GM12873 (cell line): ENCODE results near the gene SLCO3A1.

Source experiments
- TF ChIP-seq, protein P1 (sequence below): IDR thresholded peaks from 2 replicates; pipeline ENCODE4 v1.5.1; 2012; ENCODE audit warnings: low read depth, mild to moderate bottlenecking, moderate library complexity, low read length, control low read depth; ENCODE audit not compliant: insufficient read depth; ENCODE audit errors: missing control alignments

SLCO3A1 gene

DNA sequence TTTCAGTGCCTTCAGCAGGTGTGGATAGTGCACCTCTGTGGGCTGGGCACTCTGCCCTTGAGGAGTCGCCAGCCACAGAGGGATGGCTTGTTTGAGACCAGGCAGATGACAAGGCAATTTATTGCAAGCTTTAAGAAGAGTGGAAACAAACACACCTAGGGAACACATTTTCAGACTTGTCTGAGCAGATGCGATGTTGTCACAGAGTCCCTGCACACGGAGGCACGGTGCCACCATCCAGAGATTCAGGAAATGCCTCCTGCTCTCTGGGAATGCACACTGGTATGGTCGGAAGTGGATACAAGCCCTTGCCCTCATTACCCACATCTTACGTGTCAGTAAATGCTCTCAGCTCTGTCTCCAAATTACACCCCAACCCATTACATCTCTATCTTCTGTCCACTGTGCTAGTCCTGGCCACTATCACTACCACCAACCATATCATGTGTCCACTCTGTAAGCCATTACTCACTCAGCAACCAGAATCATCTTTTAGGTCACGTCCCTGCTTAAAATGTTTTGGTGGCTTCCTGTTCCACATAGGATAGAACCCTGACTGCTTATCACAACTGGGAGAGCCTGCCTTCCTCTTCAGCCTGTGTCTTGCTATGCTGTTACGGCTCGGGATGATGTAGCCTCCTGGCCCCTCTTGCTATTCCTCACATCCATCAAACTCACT lies 196.9 kb downstream of the SLCO3A1 start:
- TF ChIP-seq, protein P1, sequence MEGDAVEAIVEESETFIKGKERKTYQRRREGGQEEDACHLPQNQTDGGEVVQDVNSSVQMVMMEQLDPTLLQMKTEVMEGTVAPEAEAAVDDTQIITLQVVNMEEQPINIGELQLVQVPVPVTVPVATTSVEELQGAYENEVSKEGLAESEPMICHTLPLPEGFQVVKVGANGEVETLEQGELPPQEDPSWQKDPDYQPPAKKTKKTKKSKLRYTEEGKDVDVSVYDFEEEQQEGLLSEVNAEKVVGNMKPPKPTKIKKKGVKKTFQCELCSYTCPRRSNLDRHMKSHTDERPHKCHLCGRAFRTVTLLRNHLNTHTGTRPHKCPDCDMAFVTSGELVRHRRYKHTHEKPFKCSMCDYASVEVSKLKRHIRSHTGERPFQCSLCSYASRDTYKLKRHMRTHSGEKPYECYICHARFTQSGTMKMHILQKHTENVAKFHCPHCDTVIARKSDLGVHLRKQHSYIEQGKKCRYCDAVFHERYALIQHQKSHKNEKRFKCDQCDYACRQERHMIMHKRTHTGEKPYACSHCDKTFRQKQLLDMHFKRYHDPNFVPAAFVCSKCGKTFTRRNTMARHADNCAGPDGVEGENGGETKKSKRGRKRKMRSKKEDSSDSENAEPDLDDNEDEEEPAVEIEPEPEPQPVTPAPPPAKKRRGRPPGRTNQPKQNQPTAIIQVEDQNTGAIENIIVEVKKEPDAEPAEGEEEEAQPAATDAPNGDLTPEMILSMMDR: no peak

DNA sequence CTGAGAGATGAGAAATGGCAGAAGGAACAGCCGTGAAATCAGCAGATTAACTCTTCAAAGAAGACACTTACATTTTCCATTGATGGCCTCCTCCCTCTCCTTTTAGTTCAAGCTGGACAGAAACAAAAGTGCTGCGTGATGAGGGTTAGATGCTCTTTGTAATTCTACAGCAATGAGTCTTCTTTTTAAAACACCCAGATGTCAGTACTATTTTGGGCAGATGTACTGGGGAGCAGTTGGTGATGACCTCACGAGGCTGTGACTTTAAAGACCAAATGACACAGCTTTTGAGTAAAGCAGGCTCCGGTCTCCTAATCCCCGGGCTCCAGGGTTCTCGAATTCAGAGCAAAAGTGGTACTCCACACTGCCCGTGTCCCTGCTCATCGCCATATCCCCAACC lies 198.2 kb downstream of the SLCO3A1 start:
- TF ChIP-seq, protein P1: no peak

DNA sequence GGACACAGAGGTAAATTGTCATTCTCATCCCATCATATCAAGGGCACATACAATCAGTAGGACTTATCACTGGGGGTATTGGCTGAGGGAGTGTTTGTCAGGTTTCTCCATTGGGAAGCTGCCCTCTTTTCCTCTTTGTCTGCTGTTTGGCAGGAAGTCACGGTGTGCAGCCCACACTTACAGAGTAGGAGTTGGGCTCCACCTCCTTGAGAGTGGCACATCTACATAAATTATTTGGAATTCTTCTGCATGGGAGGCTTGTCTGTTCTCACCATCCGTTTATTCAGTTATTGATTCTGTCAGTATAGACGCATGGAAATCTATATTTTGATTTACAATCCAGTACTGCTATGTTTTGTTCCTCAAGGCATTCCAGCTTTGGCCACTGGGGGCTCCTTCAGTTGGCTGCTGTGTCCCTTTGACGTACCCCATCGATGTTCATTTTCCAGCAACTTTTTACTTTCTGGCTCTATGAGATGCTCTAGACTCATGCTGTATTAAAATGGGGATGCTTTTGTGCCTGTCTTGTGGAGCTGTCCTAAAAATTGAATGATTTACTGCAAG lies 200.3 kb downstream of the SLCO3A1 start:
- TF ChIP-seq, protein P1: peak; percentile 44

DNA sequence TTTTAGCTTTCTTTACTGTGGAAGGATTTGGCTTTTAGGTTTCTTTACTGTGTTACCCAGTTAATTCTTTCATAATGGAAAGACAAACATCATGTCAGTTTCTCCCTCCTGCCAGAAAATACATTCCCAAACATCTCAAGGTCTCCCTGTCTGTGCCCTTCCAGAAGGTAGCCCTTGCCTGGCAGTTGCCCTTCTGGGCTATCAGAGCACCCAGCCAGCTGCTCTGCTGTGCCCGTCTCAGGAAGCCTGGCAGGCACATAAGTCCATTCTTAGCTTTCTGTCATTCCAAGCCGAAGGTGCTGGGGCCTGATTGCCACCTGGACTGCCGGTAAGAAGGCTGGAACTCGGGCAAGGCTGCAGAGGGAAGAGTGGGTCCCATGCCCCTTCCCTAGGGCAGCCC lies 203.4 kb downstream of the SLCO3A1 start:
- TF ChIP-seq, protein P1: no peak

DNA sequence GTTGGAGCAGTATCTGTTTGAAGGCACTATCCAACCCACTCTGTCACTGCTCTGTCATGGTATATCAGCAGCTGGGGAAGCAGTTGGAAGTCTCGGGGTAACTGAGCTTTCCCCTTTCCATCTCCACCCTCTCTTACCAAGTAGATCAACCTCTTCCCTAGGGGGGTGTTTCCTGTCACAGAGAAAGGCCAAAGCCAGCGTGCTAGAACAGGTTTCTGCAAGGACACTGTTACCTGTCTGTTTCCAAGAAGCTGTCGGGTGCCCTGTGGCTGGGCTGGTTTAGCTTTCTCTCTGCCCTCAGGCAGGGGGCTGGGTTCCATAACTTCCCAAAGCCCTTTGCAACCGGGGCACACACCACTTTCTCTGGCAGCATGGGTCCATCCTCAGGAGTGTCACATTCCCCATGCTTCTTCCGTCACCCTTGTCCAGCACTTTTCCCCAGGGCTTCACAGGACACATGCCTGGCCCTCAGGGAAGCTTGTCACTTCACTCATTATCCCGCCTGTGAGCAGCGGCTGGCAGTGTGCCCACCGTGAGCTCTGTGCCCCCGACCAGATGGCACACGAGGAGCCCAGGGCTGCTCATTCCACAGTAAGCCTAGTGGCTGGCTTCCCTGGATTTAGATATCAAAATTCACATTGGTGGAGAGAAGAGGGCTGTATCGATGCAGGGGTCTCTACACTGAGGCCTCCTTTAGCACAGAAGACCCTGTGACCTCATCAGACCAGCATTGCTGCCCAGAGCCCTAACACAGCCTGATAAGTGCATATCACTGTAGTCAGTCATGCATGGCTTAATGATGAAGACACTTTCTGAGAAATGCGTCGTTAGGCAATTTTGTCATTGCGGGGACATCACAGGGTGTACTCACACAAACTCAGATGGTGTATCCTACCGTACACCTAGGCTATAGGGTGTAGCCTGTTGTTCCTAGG lies 205.8 kb downstream of the SLCO3A1 start:
- TF ChIP-seq, protein P1: no peak

DNA sequence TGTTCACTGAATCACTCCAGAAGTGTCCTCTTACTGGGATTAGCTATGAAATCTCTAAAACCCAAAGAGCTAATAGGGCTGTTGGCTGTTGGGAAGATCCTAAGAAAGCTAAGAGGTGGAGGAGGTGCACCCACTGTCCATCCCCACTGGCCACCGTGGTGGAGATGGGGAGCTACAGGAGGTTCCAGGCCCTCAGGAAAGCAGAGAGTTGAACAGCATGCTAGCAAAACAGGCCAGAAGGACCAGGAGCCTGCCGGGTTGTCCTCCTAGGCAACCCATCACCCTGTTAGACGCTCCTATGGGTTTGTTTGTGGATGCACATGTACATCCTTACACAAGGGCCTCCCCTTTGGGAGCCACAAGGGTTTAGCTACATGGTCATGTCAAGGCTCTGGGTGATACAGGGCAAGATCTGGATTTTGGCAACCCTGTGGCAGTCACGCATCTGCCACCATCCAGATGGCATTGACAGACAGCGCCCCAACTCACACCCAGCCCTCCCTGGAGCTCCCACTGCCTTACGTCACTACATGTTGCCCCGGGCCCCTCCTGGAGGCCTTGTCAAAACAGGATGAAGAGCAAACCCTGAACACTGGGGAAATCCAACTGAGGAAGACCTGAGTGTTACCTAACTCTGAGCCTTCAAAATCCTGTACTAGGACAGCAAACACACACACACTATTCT lies 208.1 kb downstream of the SLCO3A1 start:
- TF ChIP-seq, protein P1: no peak

DNA sequence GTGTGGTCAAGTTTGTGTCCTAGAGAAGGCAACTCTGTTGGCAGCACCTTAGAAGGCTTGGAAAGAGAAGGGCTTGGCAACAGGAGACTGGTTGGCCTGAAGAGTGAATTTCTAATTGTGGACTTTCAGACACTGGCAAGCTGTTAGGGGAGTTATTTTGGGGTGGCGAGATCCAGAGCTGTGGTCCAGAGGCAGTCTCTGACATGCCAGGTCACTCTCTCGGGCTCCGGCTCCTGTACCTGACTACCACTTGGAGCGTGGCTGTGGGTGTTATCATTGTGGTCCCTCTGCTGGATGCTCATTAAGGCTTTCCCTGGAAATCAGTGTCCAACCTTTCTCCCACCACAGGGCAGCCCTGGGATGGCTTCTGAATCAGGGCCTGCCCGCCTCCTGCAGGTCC lies 209.0 kb downstream of the SLCO3A1 start:
- TF ChIP-seq, protein P1: no peak
